Activated CD4-positive, alpha-beta T cell treated with anti-CD3 and anti-CD28 coated beads, Interleukin-2, amount 50 U/mL, for 4 hours (primary cell): ENCODE results near the gene EXOC4.

Experiments used
- DNase-seq, 2 experiments: peaks; one replicate each; pipeline ENCODE4 v3.0.0-alpha.2; 2020

The EXOC4 gene

GRCh38 chr7:133808493-133808866 is 555.6 kb downstream of the EXOC4 start:
- no peak for DNase-seq

- DNase-seq, result no peak
These were observed 560.0 kb downstream of the EXOC4 start for GRCh38 chr7:133812877-133813276.

GRCh38 chr7:133815611-133816210 is 562.8 kb downstream of the EXOC4 start:
- DNase-seq, result no peak

- DNase-seq, result no peak
These were observed 566.8 kb downstream of the EXOC4 start for GRCh38 chr7:133819695-133820094.

GRCh38 chr7:133820584-133820983 is 567.7 kb downstream of the EXOC4 start:
- DNase-seq, result no peak

GRCh38 chr7:133821171-133821570 is 568.3 kb downstream of the EXOC4 start:
- no peak for DNase-seq

- DNase-seq, result no peak
These were observed 569.2 kb downstream of the EXOC4 start for GRCh38 chr7:133822001-133822641.

- DNase-seq, result no peak
These were observed 570.1 kb downstream of the EXOC4 start for GRCh38 chr7:133822868-133823552.

GRCh38 chr7:133824132-133824531 is 571.3 kb downstream of the EXOC4 start:
- DNase-seq, result no peak

GRCh38 chr7:133827707-133828623 is 575.1 kb downstream of the EXOC4 start:
- DNase-seq, result no peak

- DNase-seq, result no peak
These were observed 576.0 kb downstream of the EXOC4 start for GRCh38 chr7:133828906-133829305.

GRCh38 chr7:133829336-133829897 is 576.5 kb downstream of the EXOC4 start:
- DNase-seq, result no peak

GRCh38 chr7:133830081-133830480 is 577.2 kb downstream of the EXOC4 start:
- DNase-seq, result no peak

- DNase-seq, result no peak
These were observed 583.8 kb downstream of the EXOC4 start for GRCh38 chr7:133836666-133837065.

GRCh38 chr7:133837224-133837623 is 584.3 kb downstream of the EXOC4 start:
- no peak for DNase-seq

GRCh38 chr7:133839121-133839520 is 586.2 kb downstream of the EXOC4 start:
- no peak for DNase-seq

GRCh38 chr7:133843341-133843740 is 590.5 kb downstream of the EXOC4 start:
- no peak for DNase-seq

- DNase-seq, result no peak
These were observed 592.1 kb downstream of the EXOC4 start for GRCh38 chr7:133845005-133845404.

GRCh38 chr7:133846203-133846945 is 593.5 kb downstream of the EXOC4 start:
- no peak for DNase-seq

- no peak for DNase-seq
These were observed 597.8 kb downstream of the EXOC4 start for GRCh38 chr7:133850497-133851280.

- no peak for DNase-seq
These were observed 598.5 kb downstream of the EXOC4 start for GRCh38 chr7:133851411-133851810.
